Measurements from ENCODE around the gene CACNB2.
"Not testable (repeated sequence)": the region's sequence is repeated elsewhere in the genome, so short reads cannot be mapped to it uniquely, and the experiment has no call there.

CACNB2 gene

GRCh38 chr10:18201877-18202276, 61.7 kb downstream of the CACNB2 start:
- Mint-ChIP-seq H3K27ac (no peak overlapping the region), H3K4me3 (no peak overlapping the region), H3K36me3 (ENCODE audit: low read depth) (no peaks in the 10 kb centered on the region), H3K4me1 (ENCODE audit: low read depth) (peaks cover 8% of the 10 kb centered on the region), H3K9me3 (no peaks in the 10 kb centered on the region), H3K27me3 (no peaks in the 10 kb centered on the region)
- no peak for DNase-seq

- H3K9me3 Mint-ChIP-seq, result no peaks in the 10 kb centered on the region
- no peak overlapping the region for H3K27ac Mint-ChIP-seq
- H3K36me3 Mint-ChIP-seq (ENCODE audit: low read depth), result no peaks in the 10 kb centered on the region
- no peaks in the 10 kb centered on the region for H3K27me3 Mint-ChIP-seq
- DNase-seq, result no peak
- peaks cover 8% of the 10 kb centered on the region for H3K4me1 Mint-ChIP-seq (ENCODE audit: low read depth)
- no peak overlapping the region for H3K4me3 Mint-ChIP-seq
Measured at GRCh38 chr10:18202680-18203460, 62.6 kb downstream of the CACNB2 start.

- no peaks in the 10 kb centered on the region for H3K27me3 Mint-ChIP-seq
- H3K27ac Mint-ChIP-seq, result no peak overlapping the region
- H3K36me3 Mint-ChIP-seq (ENCODE audit: low read depth), result no peaks in the 10 kb centered on the region
- no peak overlapping the region for H3K4me3 Mint-ChIP-seq
- DNase-seq, result no peak
- H3K9me3 Mint-ChIP-seq, result no peaks in the 10 kb centered on the region
- H3K4me1 Mint-ChIP-seq (ENCODE audit: low read depth), result peaks cover 8% of the 10 kb centered on the region
Measured at GRCh38 chr10:18203471-18203870, 63.2 kb downstream of the CACNB2 start.

- H3K9me3 Mint-ChIP-seq, result no peaks in the 10 kb centered on the region
- no peak for DNase-seq
- no peaks in the 10 kb centered on the region for H3K27me3 Mint-ChIP-seq
- H3K4me1 Mint-ChIP-seq (ENCODE audit: low read depth), result peaks cover 8% of the 10 kb centered on the region
- H3K4me3 Mint-ChIP-seq, result no peak overlapping the region
- H3K36me3 Mint-ChIP-seq (ENCODE audit: low read depth), result no peaks in the 10 kb centered on the region
- H3K27ac Mint-ChIP-seq, result no peak overlapping the region
Measured at GRCh38 chr10:18204039-18204835, 64.0 kb downstream of the CACNB2 start.

GRCh38 chr10:18205098-18205834, 65.0 kb downstream of the CACNB2 start:
- Mint-ChIP-seq H3K4me3 (no peak overlapping the region), H3K27ac (no peak overlapping the region), H3K27me3 (no peaks in the 10 kb centered on the region), H3K36me3 (ENCODE audit: low read depth) (no peaks in the 10 kb centered on the region), H3K9me3 (no peaks in the 10 kb centered on the region), H3K4me1 (ENCODE audit: low read depth) (peaks cover 8% of the 10 kb centered on the region)
- no peak for DNase-seq

- not testable (repeated sequence) for H3K4me1 Mint-ChIP-seq (ENCODE audit: low read depth); H3K36me3 Mint-ChIP-seq (ENCODE audit: low read depth); H3K9me3 Mint-ChIP-seq; H3K27me3 Mint-ChIP-seq; H3K27ac Mint-ChIP-seq; H3K4me3 Mint-ChIP-seq; DNase-seq
Measured at GRCh38 chr10:18208186-18208585, 68.0 kb downstream of the CACNB2 start.

GRCh38 chr10:18209241-18209640, 69.0 kb downstream of the CACNB2 start:
- peaks cover 4% of the 10 kb centered on the region for H3K4me1 Mint-ChIP-seq (ENCODE audit: low read depth)
- no peaks in the 10 kb centered on the region for H3K36me3 Mint-ChIP-seq (ENCODE audit: low read depth)
- H3K27me3 Mint-ChIP-seq, result peaks cover 10% of the 10 kb centered on the region

GRCh38 chr10:18210711-18211110, 70.5 kb downstream of the CACNB2 start:
- H3K9me3 Mint-ChIP-seq, result no peaks in the 10 kb centered on the region
- H3K27ac Mint-ChIP-seq, result no peak overlapping the region
- H3K36me3 Mint-ChIP-seq (ENCODE audit: low read depth), result no peaks in the 10 kb centered on the region
- H3K4me3 Mint-ChIP-seq, result no peak overlapping the region
- H3K4me1 Mint-ChIP-seq (ENCODE audit: low read depth), result no peaks in the 10 kb centered on the region
- no peak for DNase-seq
- peaks cover 14% of the 10 kb centered on the region for H3K27me3 Mint-ChIP-seq

More at GRCh38 chr10:18209241-18209640, 69.0 kb downstream of the CACNB2 start:
- no peaks in the 10 kb centered on the region for H3K9me3 Mint-ChIP-seq
- no peak for DNase-seq
- no peak overlapping the region for H3K4me3 Mint-ChIP-seq
- H3K27ac Mint-ChIP-seq, result no peak overlapping the region

GRCh38 chr10:18211862-18212261, 71.6 kb downstream of the CACNB2 start:
- H3K27me3 Mint-ChIP-seq, result peaks cover 14% of the 10 kb centered on the region
- H3K9me3 Mint-ChIP-seq, result no peaks in the 10 kb centered on the region
- no peak overlapping the region for H3K4me3 Mint-ChIP-seq
- DNase-seq, result no peak
- no peak overlapping the region for H3K27ac Mint-ChIP-seq
- H3K4me1 Mint-ChIP-seq (ENCODE audit: low read depth), result no peaks in the 10 kb centered on the region
- no peaks in the 10 kb centered on the region for H3K36me3 Mint-ChIP-seq (ENCODE audit: low read depth)

GRCh38 chr10:18213271-18213670, 73.0 kb downstream of the CACNB2 start:
- no peak overlapping the region for H3K27ac Mint-ChIP-seq
- H3K9me3 Mint-ChIP-seq, result no peaks in the 10 kb centered on the region
- H3K27me3 Mint-ChIP-seq, result peaks cover 14% of the 10 kb centered on the region
- no peak for DNase-seq
- H3K36me3 Mint-ChIP-seq (ENCODE audit: low read depth), result no peaks in the 10 kb centered on the region
- H3K4me1 Mint-ChIP-seq (ENCODE audit: low read depth), result no peaks in the 10 kb centered on the region
- no peak overlapping the region for H3K4me3 Mint-ChIP-seq

GRCh38 chr10:18214691-18215563, 74.7 kb downstream of the CACNB2 start:
- H3K4me1 Mint-ChIP-seq (ENCODE audit: low read depth), result no peaks in the 10 kb centered on the region
- no peak overlapping the region for H3K4me3 Mint-ChIP-seq
- H3K27ac Mint-ChIP-seq, result no peak overlapping the region
- no peak for DNase-seq
- no peaks in the 10 kb centered on the region for H3K36me3 Mint-ChIP-seq (ENCODE audit: low read depth)
- H3K27me3 Mint-ChIP-seq, result peaks cover 14% of the 10 kb centered on the region
- H3K9me3 Mint-ChIP-seq, result no peaks in the 10 kb centered on the region

GRCh38 chr10:18216482-18216881, 76.3 kb downstream of the CACNB2 start:
- DNase-seq, result no peak
- H3K4me1 Mint-ChIP-seq (ENCODE audit: low read depth), result no peaks in the 10 kb centered on the region
- no peak overlapping the region for H3K27ac Mint-ChIP-seq
- no peaks in the 10 kb centered on the region for H3K36me3 Mint-ChIP-seq (ENCODE audit: low read depth)
- no peaks in the 10 kb centered on the region for H3K9me3 Mint-ChIP-seq
- peaks cover 14% of the 10 kb centered on the region for H3K27me3 Mint-ChIP-seq
- no peak overlapping the region for H3K4me3 Mint-ChIP-seq

GRCh38 chr10:18217577-18217976, 77.4 kb downstream of the CACNB2 start:
- Mint-ChIP-seq H3K27ac (no peak overlapping the region), H3K4me1 (ENCODE audit: low read depth) (no peaks in the 10 kb centered on the region), H3K9me3 (no peaks in the 10 kb centered on the region), H3K4me3 (no peak overlapping the region), H3K36me3 (ENCODE audit: low read depth) (no peaks in the 10 kb centered on the region), H3K27me3 (peaks cover 14% of the 10 kb centered on the region)
- DNase-seq, result no peak

GRCh38 chr10:18219146-18219545, 78.9 kb downstream of the CACNB2 start:
- H3K27ac Mint-ChIP-seq, result no peak overlapping the region
- no peaks in the 10 kb centered on the region for H3K36me3 Mint-ChIP-seq (ENCODE audit: low read depth)
- H3K27me3 Mint-ChIP-seq, result peaks cover 3% of the 10 kb centered on the region
- no peak for DNase-seq
- H3K4me1 Mint-ChIP-seq (ENCODE audit: low read depth), result no peaks in the 10 kb centered on the region
- H3K4me3 Mint-ChIP-seq, result no peak overlapping the region
- H3K9me3 Mint-ChIP-seq, result no peaks in the 10 kb centered on the region

Measured in activated T-cell treated with anti-CD3 and anti-CD28 coated beads, Interleukin-2, amount 50 U/mL, for 24 hours (primary cell).